HepG2 (cell line): ENCODE data around the gene CBX5. TPM values are rescaled to one million over a fixed set of nuclear protein-coding genes. Genes with fewer than 3 reads are reported as not detected.
A peak's percentile ranks its signal among the peaks of the same experiment; 100 is the strongest.

ENCODE experiments used
- ASH2L ChIP-seq: fragments of 300-600, 200-600 bp; sonication (generic); IDR thresholded peaks from 2 replicates; pipeline ENCODE4 v1.7.0; 2017; ENCODE audit warnings: low read depth, mild to moderate bottlenecking, moderate library complexity, mixed read lengths, low read length; ENCODE audit not compliant: insufficient read length
- FOXP1 ChIP-seq, 2 experiments: fragments of 450-650 bp in 1 of 2; IDR thresholded peaks; 2 replicates each; pipeline ENCODE4 v1.6.1; 2017 to 2018; ENCODE audit warnings: antibody characterized with exemption in 1 of 2
- GATAD2A ChIP-seq: IDR thresholded peaks from 2 replicates; pipeline ENCODE4 v1.6.1; 2016
- MED1 ChIP-seq: sonication (generic); formaldehyde crosslinking; IDR thresholded peaks from 2 replicates; pipeline ENCODE4 v1.4.0; 2020; ENCODE audit warnings: missing genetic modification reagents
- NR2F6 ChIP-seq, 2 experiments: IDR thresholded peaks; 2 replicates each; pipeline ENCODE4 v1.6.1; 2016; ENCODE audit warnings: antibody characterized with exemption in 1 of 2, mild to moderate bottlenecking in 1 of 2
- POLR2AphosphoS5 ChIP-seq: IDR thresholded peaks from 2 replicates; pipeline ENCODE4 v1.6.1; 2012; ENCODE audit warnings: low read depth, low read length
- POLR2G ChIP-seq: fragments of 200-400 bp; formaldehyde crosslinking; IDR thresholded peaks from 2 replicates; pipeline ENCODE4 v1.6.1; 2018; ENCODE audit warnings: mild to moderate bottlenecking, low read depth, low read length, moderate library complexity
- RBM39 ChIP-seq: fragments of 200-400 bp; formaldehyde crosslinking; IDR thresholded peaks from one replicate; pipeline ENCODE4 v1.6.1; 2018; ENCODE audit warnings: antibody characterized with exemption, mild to moderate bottlenecking, low read depth, low read length; ENCODE audit not compliant: poor library complexity, severe bottlenecking
- ZNF263 ChIP-seq: sonication (generic); formaldehyde crosslinking; IDR thresholded peaks from 2 replicates; pipeline ENCODE4 v1.4.0; 2020; ENCODE audit warnings: missing genetic modification reagents
- ZNF296 ChIP-seq: sonication (generic); formaldehyde crosslinking; conservative IDR thresholded peaks from 2 replicates; pipeline ENCODE4 v1.5.0; 2020; ENCODE audit warnings: mild to moderate bottlenecking, missing genetic modification reagents
- ZNF317 ChIP-seq: sonication (generic); formaldehyde crosslinking; IDR thresholded peaks from 2 replicates; pipeline ENCODE4 v1.5.0; 2020; ENCODE audit warnings: mild to moderate bottlenecking, missing genetic modification reagents
- ZSCAN31 ChIP-seq: sonication (generic); formaldehyde crosslinking; IDR thresholded peaks from 2 replicates; pipeline ENCODE4 v1.5.0; 2020; ENCODE audit warnings: low read depth, mild to moderate bottlenecking, missing genetic modification reagents
- polyA plus RNA-seq, 8 experiments: library from polyadenylated mRNA; depleted of rRNA in 3 of 8; stranded (reverse) in 7 of 8; unstranded in 1 of 8; fragments of >200 nt; fragmentation: Illumina TruSeq in 4 of 8; extraction: Trizol in 4 of 8; gene quantifications; 2 replicates each; pipeline versions ENCODE4 v1.2.1 to v1.2.3, GENCODE V29; 2011 to 2016; ENCODE audit warnings: low read depth in 4 of 8, missing spikeins in 1 of 8, mixed read lengths in 1 of 8; ENCODE audit not compliant: insufficient read depth in 1 of 8
- total RNA-seq, 5 experiments: library from RNA; depleted of rRNA; stranded (reverse); fragments of >200 nt; fragmentation: Illumina TruSeq; extraction: Trizol; gene quantifications; 2 replicates each; pipeline ENCODE4 v1.2.3, GENCODE V29; 2016; ENCODE audit warnings: low read depth in 1 of 5
- TF ChIP-seq, protein P1 (sequence below), 2 experiments: fragments of 450-650 bp in 1 of 2; sonication (generic) in 1 of 2; formaldehyde crosslinking; IDR thresholded peaks; 2 replicates each; pipeline versions ENCODE4 v1.5.0 to v1.8.0; 2020 to 2022; ENCODE audit warnings: mild to moderate bottlenecking in 1 of 2, missing genetic modification reagents in 1 of 2
- TF ChIP-seq, protein P2 (sequence below): sonication (generic); formaldehyde crosslinking; IDR thresholded peaks from 2 replicates; pipeline ENCODE4 v1.5.0; 2020; ENCODE audit warnings: mild to moderate bottlenecking, missing genetic modification reagents
- TF ChIP-seq, protein P3 (sequence below): sonication (generic); formaldehyde crosslinking; IDR thresholded peaks from 2 replicates; pipeline ENCODE4 v1.4.0; 2020; ENCODE audit warnings: missing genetic modification reagents
- TF ChIP-seq, protein P4 (sequence below): IDR thresholded peaks from 2 replicates; pipeline ENCODE4 v1.6.1; 2016; ENCODE audit warnings: missing compliant biosample characterization, missing genetic modification reagents, borderline replicate concordance
- TF ChIP-seq, protein P5 (sequence below), 2 experiments: sonication (generic) in 1 of 2; formaldehyde crosslinking in 1 of 2; IDR thresholded peaks; 2 replicates each; pipeline versions ENCODE4 v1.4.0 to v1.6.1; 2018 to 2020; ENCODE audit warnings: missing genetic modification reagents in 2 of 2, borderline replicate concordance in 1 of 2, low read depth in 1 of 2, mild to moderate bottlenecking in 1 of 2, missing biosample characterization in 1 of 2
- TF ChIP-seq, protein P6 (sequence below): sonication (generic); formaldehyde crosslinking; IDR thresholded peaks from 2 replicates; pipeline ENCODE4 v1.8.1; 2023; ENCODE audit warnings: missing genetic modification reagents, mild to moderate bottlenecking, borderline replicate concordance
- TF ChIP-seq, protein P7 (sequence below): sonication (generic); formaldehyde crosslinking; IDR thresholded peaks from 2 replicates; pipeline ENCODE4 v1.5.0; 2020; ENCODE audit warnings: missing genetic modification reagents, mild to moderate bottlenecking, borderline replicate concordance

CBX5 gene
- total and polyA plus RNA-seq, 2 of the 13 experiments (the other 11 are each of a cell fraction or from before 2014, with no cell fraction given) = 16.0 to 22.2 TPM

DNA sequence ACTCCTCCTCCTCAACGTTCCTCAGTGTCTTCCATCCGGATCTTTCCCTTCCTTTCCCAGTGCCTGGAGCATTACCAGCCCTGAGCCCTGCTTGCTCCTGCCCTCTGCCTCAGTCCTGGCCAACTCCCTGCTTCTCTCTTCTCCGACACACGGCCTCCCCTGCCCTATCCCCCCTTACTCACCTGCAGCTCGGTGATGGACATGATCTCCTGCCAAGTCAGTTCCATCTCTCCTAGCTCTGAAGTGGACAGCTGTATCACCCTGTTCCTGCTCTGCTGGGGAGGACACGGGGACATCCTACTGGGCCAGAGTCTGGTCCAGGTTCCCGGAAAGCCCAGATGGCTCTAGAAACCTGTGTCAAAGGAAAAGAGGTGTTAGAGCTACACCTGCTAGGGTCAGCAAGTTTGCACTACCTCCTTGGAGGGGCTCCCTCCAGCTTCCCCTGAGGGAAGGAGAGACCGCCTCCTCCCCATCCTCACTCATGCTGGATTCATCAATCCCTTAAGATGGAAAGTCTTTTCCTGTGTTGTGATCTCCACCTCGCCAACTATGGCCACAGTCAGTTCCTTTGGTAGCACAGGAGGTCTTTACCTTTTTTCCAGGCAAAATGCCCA lies 15.1 kb upstream of the CBX5 start (continued):
- TF ChIP-seq POLR2G = 0 out of 2 replicates have a peak, but pooled peaks have one; percentile 22
- 0 out of 2 replicates have a peak, but pooled peaks have one; percentile 1 for TF ChIP-seq ZNF263
- TF ChIP-seq RBM39 = no peak
- TF ChIP-seq GATAD2A (CRISPR knock-in tag) = no peak
- no peak for TF ChIP-seq MED1 (CRISPR knock-in tag)
- TF ChIP-seq, protein P1, sequence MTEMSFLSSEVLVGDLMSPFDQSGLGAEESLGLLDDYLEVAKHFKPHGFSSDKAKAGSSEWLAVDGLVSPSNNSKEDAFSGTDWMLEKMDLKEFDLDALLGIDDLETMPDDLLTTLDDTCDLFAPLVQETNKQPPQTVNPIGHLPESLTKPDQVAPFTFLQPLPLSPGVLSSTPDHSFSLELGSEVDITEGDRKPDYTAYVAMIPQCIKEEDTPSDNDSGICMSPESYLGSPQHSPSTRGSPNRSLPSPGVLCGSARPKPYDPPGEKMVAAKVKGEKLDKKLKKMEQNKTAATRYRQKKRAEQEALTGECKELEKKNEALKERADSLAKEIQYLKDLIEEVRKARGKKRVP (CRISPR knock-in tag; IDR thresholded peaks at IDR 0.05) = no peak
- no peak for TF ChIP-seq ZSCAN31 (CRISPR knock-in tag)
- TF ChIP-seq, protein P2, sequence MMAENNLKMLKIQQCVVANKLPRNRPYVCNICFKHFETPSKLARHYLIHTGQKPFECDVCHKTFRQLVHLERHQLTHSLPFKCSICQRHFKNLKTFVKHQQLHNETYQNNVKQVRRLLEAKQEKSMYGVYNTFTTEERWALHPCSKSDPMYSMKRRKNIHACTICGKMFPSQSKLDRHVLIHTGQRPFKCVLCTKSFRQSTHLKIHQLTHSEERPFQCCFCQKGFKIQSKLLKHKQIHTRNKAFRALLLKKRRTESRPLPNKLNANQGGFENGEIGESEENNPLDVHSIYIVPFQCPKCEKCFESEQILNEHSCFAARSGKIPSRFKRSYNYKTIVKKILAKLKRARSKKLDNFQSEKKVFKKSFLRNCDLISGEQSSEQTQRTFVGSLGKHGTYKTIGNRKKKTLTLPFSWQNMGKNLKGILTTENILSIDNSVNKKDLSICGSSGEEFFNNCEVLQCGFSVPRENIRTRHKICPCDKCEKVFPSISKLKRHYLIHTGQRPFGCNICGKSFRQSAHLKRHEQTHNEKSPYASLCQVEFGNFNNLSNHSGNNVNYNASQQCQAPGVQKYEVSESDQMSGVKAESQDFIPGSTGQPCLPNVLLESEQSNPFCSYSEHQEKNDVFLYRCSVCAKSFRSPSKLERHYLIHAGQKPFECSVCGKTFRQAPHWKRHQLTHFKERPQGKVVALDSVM (CRISPR knock-in tag) = no peak
- TF ChIP-seq, protein P3, sequence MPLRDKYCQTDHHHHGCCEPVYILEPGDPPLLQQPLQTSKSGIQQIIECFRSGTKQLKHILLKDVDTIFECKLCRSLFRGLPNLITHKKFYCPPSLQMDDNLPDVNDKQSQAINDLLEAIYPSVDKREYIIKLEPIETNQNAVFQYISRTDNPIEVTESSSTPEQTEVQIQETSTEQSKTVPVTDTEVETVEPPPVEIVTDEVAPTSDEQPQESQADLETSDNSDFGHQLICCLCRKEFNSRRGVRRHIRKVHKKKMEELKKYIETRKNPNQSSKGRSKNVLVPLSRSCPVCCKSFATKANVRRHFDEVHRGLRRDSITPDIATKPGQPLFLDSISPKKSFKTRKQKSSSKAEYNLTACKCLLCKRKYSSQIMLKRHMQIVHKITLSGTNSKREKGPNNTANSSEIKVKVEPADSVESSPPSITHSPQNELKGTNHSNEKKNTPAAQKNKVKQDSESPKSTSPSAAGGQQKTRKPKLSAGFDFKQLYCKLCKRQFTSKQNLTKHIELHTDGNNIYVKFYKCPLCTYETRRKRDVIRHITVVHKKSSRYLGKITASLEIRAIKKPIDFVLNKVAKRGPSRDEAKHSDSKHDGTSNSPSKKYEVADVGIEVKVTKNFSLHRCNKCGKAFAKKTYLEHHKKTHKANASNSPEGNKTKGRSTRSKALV = no peak
- no peak for TF ChIP-seq NR2F6 (IDR thresholded peaks at IDR 0.05)
- TF ChIP-seq NR2F6 (CRISPR knock-in tag; IDR thresholded peaks at IDR 0.05) = no peak
- TF ChIP-seq, protein P4, sequence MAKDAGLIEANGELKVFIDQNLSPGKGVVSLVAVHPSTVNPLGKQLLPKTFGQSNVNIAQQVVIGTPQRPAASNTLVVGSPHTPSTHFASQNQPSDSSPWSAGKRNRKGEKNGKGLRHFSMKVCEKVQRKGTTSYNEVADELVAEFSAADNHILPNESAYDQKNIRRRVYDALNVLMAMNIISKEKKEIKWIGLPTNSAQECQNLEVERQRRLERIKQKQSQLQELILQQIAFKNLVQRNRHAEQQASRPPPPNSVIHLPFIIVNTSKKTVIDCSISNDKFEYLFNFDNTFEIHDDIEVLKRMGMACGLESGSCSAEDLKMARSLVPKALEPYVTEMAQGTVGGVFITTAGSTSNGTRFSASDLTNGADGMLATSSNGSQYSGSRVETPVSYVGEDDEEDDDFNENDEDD (CRISPR knock-in tag) = no peak
- TF ChIP-seq ZNF296 (CRISPR knock-in tag) = no peak
- TF ChIP-seq, protein P5, sequence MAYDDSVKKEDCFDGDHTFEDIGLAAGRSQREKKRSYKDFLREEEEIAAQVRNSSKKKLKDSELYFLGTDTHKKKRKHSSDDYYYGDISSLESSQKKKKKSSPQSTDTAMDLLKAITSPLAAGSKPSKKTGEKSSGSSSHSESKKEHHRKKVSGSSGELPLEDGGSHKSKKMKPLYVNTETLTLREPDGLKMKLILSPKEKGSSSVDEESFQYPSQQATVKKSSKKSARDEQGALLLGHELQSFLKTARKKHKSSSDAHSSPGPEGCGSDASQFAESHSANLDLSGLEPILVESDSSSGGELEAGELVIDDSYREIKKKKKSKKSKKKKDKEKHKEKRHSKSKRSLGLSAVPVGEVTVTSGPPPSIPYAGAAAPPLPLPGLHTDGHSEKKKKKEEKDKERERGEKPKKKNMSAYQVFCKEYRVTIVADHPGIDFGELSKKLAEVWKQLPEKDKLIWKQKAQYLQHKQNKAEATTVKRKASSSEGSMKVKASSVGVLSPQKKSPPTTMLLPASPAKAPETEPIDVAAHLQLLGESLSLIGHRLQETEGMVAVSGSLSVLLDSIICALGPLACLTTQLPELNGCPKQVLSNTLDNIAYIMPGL (CRISPR knock-in tag; IDR thresholded peaks at IDR 0.05; ENCODE audit: borderline replicate concordance in 1 of 2, low read depth in 1 of 2) = 0 out of 4 replicates have a peak, but pooled peaks of 1 of the 2 experiments have one; percentile 4
- TF ChIP-seq, protein P6, sequence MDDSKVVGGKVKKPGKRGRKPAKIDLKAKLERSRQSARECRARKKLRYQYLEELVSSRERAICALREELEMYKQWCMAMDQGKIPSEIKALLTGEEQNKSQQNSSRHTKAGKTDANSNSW (CRISPR knock-in tag) = no peak
- no peak for TF ChIP-seq POLR2AphosphoS5
- no peak for TF ChIP-seq FOXP1 (IDR thresholded peaks at IDR 0.05)
- TF ChIP-seq FOXP1 (CRISPR knock-in tag; IDR thresholded peaks at IDR 0.05) = no peak
- TF ChIP-seq ASH2L = no peak
- no peak for TF ChIP-seq ZNF317 (CRISPR knock-in tag)
- TF ChIP-seq, protein P7, sequence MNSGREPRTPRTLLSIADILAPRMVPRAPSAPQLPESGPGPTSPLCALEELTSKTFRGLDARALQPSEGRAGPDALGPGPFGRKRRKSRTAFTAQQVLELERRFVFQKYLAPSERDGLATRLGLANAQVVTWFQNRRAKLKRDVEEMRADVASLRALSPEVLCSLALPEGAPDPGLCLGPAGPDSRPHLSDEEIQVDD (CRISPR knock-in tag) = no peak
